HG02852 (cell line): Measurements from ENCODE around the gene ERCC8.

Experiments
- ATAC-seq: cut with Tn5 transposase; IDR thresholded peaks from one replicate; pipeline ENCODE4 v1.9.1; 2021; ENCODE audit warnings: mild to moderate bottlenecking, moderate library complexity; ENCODE audit not compliant: unreplicated experiment

Gene ERCC8

DNA sequence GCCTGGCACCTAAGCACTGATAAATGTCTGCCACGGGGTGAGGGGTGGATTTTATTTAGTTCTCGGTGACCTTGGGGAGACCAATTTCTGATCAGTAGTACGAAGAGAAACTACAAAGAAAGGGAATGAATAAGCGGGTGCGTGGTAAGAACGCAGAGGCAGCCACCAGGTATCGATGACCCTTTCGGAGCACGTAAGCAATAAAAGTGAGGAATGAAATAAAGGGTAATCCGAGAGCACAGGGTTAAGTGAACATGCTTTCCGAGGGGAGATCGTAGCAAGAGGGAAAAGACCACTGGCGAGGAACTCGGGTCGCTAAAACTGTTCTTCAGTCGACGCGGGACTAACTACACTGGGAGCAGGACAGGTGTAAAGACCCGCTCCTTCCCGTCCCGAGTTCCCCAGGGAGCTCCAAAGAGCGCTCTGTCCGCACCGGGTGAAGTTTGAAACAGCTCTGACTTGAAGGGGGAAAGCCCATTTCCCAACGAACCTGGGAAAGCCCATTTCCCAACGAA, 101.9 kb downstream of the ERCC8 start:
- no peak for ATAC-seq

DNA sequence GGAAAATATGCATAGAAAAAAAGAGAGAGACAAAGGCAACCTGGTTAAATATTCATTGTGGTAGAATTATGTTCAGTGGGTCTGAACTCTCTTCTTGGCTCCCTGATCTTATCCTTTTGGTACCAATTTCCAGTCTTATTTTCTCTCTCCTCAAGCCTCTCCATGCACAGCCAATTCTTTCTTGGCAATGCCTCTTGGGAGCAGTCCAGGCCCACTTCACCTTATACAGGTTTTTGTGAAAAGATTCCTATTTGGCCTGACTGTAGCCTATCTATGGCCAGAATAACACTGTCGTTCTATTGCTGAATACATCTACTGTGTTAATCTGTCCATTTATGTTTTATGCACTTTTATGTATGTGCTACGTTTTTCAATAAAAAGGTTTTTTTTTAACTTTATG, 103.5 kb downstream of the ERCC8 start:
- no peak for ATAC-seq

DNA sequence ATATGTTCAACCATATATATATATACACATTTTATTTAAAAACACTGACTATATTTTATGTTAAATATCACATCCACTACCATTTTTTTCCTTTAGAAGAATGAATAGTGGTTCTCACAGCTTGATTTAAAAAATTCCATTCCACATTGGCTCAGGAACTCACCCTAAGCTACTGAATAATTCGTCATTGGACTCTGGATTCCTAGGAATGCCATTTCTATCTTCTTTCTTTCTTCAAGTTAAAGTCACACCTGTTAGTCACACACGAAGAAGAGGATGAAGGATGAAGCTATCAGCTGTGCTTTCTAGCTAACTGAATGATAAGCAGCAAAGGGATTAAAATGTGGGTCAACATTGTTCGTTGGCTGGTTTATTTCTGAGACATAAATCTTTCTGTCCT, 108.7 kb downstream of the ERCC8 start:
- ATAC-seq: no peak

DNA sequence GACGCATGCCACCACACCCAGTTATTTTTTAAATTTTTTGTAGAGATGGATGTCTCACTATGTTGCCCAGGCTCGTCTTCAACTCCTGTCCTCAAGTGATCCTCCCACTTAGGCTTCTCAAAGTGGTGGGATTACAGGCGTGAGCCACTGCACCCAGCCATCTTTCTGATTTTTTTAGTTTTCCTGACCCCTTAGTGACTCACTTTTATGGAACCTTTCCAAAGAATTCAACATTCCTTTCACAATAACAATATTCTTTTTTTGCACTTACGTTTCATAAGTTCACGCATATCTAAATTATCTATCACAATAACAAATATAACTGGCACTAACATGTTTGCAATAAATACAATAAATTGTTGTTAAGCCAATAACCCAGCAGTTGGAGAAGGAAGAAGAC, 109.3 kb downstream of the ERCC8 start:
- no peak for ATAC-seq

DNA sequence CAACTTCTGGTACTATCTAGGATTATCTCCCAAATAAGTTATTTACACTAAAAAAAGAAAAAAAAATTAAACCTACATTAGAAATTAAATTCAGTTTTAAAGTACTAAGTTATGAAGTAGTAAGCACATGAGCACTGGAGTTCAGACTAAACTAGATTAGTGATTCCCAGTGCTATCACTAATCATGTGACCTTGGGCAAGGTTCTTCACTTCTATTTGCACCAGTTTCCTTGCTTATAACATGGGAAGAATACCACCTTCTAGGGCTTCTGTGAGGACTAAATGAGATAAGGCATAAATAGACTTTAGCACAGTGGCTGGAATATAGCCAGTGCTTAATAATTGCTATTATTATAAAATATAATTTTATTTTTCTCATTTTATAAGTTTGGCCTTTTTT, 111.3 kb downstream of the ERCC8 start:
- no peak for ATAC-seq

DNA sequence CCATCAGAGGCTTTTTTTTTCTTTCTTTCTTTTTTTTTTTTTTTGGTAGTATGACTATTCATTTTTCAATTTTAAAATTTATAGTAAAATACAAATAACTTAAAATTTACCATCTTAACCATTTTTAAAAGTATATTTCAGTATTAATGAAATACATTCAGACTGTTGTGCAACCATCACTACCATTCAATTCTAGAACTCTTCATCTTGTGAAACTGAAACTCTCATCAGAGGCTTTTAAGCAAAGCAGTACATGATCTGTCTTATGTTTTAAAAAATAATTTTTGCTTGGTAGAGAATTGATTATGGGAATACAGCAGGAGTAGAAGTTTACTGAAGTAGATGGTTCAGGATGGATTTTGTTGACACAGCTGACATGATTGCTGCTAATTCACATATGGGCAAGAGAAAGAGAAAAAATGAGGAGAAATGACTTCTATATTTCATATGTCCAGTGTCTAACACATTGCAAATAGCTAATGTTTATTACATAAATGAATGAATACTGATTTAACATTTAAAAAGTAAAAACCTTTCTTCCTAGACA, 114.2 kb downstream of the ERCC8 start:
- ATAC-seq: peak; percentile 64

DNA sequence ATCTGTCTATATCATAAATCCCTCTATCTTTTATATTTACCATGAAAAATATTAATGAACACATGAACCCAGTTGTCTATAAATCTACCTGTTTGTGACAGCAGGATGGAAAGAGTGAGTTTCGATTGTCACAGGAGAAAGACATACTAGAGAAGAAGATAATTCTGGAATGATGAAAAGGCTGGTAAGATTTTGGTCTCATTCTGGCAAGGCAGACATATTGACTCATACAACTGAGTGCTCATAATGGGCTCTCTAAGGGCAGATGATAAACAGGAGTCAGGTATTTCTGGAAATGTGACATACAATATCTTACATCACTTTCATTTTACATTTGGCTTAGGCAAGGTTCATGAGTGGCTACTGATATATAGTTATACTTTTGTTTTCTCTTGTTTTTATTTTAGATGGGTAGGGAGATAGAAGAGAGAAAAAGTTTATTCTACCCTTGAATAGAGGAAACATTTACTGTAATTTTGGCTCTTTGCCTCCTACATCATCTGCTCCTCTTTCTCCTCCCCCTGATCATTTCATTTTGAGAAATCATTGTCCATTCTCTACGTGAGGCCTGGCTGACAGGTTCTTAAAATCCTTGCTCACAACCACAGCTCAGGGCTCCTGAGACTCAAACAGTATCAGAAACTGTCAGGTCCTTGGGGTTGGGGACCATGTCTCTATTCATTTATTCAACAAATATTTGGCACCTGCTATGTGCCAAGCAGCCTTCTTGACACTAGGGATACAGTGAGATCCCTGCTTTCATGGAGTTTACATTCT, 115.2 kb downstream of the ERCC8 start:
- peak; percentile 38 for ATAC-seq

DNA sequence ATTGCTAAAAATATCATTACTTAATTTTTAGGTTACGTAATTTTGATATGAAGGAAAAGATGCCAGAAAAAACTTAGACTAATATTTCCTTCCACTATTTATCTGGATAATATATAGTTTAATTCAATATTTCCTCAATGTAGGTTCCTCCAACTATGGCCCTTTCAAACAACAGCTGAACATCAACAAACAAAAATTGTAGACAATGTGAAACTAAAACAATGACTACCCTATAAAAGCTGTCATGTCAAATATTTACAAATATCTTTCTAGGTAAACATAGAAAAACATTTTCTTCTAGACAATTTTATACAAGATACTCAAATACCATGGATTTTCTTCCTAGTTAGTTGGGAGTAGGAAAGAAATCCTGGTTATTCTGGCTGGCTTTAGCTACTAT, 117.7 kb downstream of the ERCC8 start:
- no peak for ATAC-seq

DNA sequence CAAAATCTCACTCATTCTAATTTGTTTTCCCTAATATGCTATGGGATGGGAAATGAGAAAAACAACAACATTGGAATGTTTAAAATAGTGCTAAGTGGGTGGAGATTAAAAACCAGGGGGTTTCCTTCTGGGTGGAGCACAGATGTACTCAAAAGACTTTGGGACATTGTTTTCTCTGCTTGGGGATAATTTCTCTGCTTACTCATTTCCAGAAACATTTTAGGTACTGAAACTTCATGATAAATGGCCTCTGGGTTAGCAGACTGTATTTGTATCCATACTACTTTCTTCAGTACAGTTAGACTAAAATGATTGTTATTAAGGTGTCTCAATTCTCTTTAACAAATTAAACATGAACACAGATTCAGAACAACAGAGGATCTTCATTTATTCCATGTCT, 118.2 kb downstream of the ERCC8 start:
- ATAC-seq: peak; percentile 76
